Measurements from ENCODE around the gene ALOX12.

The ALOX12 gene

GRCh38 chr17:6994118-6994598, 1.7 kb upstream of the ALOX12 start:
- no peak for DNase-seq (ENCODE audit: low read depth)
- no peak for TF ChIP-seq CTCF (conservative IDR thresholded peaks at IDR 0.05; ENCODE audit: control insufficient read depth, insufficient read depth, low read depth, low read length)

GRCh38 chr17:6994666-6995256, 1.1 kb upstream of the ALOX12 start:
- no peak for TF ChIP-seq CTCF (conservative IDR thresholded peaks at IDR 0.05; ENCODE audit: control insufficient read depth, insufficient read depth, low read depth, low read length)
- no peak for DNase-seq (ENCODE audit: low read depth)
- H3K4me3 ChIP-seq (ENCODE audit: control insufficient read depth, low read depth, low read length): no peak overlapping the region

More at GRCh38 chr17:6994118-6994598, 1.7 kb upstream of the ALOX12 start:
- H3K4me3 ChIP-seq (ENCODE audit: control insufficient read depth, low read depth, low read length): no peak overlapping the region

- DNase-seq (ENCODE audit: low read depth): no peak
- no peak overlapping the region for H3K4me3 ChIP-seq (ENCODE audit: control insufficient read depth, low read depth, low read length)
Measured at GRCh38 chr17:6996256-6997011, 585 bp downstream of the ALOX12 start.

GRCh38 chr17:6997171-6997570, 1.3 kb downstream of the ALOX12 start:
- no peak for TF ChIP-seq CTCF (conservative IDR thresholded peaks at IDR 0.05; ENCODE audit: control insufficient read depth, insufficient read depth, low read depth, low read length)

More at GRCh38 chr17:6996256-6997011, 585 bp downstream of the ALOX12 start:
- TF ChIP-seq CTCF (conservative IDR thresholded peaks at IDR 0.05; ENCODE audit: control insufficient read depth, insufficient read depth, low read depth, low read length): no peak

GRCh38 chr17:6998855-6999508, 3.1 kb downstream of the ALOX12 start:
- H3K4me3 ChIP-seq (ENCODE audit: control insufficient read depth, low read depth, low read length): no peak overlapping the region
- DNase-seq (ENCODE audit: low read depth): no peak
- no peak for TF ChIP-seq CTCF (conservative IDR thresholded peaks at IDR 0.05; ENCODE audit: control insufficient read depth, insufficient read depth, low read depth, low read length)

More at GRCh38 chr17:6997171-6997570, 1.3 kb downstream of the ALOX12 start:
- H3K4me3 ChIP-seq (ENCODE audit: control insufficient read depth, low read depth, low read length): no peak overlapping the region
- DNase-seq (ENCODE audit: low read depth): no peak

- peak; percentile 61 for TF ChIP-seq CTCF (conservative IDR thresholded peaks at IDR 0.05; ENCODE audit: control insufficient read depth, insufficient read depth, low read depth, low read length)
- DNase-seq (ENCODE audit: low read depth): peak; percentile 36
Measured at GRCh38 chr17:7001318-7001961, 5.6 kb downstream of the ALOX12 start.

More at GRCh38 chr17:7001318-7001961, 5.6 kb downstream of the ALOX12 start:
- no peak overlapping the region for H3K4me3 ChIP-seq (ENCODE audit: control insufficient read depth, low read depth, low read length)

All from fibroblast of mammary gland (primary cell).